Bronchial epithelial cell (primary cell): ENCODE data around the gene ST14. TPM values are rescaled to one million over a fixed set of nuclear protein-coding genes. Genes with fewer than 3 reads are reported as not detected.
"Not testable (repeated sequence)": the region's sequence is repeated elsewhere in the genome, so short reads cannot be mapped to it uniquely, and the experiment has no call there.

Experiments used
- DNase-seq: peaks from one replicate; pipeline ENCODE4 v3.0.0-alpha.2; 2010; ENCODE audit warnings: low read depth
- FAIRE-seq: peaks from 2 replicates; lab custom pipeline; 2011; peaks lifted over from hg19 to GRCh38; lab: Jason Lieb, UNC
- H3K27me3 ChIP-seq: 2 replicates; pipeline ENCODE4 v1.5.1; 2011; ENCODE audit warnings: low read length; ENCODE audit not compliant: control insufficient read depth, insufficient read depth
- H3K36me3 ChIP-seq: 2 replicates; pipeline ENCODE4 v1.5.1; 2011; ENCODE audit warnings: low read length; ENCODE audit not compliant: control insufficient read depth, insufficient read depth
- H3K4me3 ChIP-seq: 2 replicates; pipeline ENCODE4 v1.5.1; 2011; ENCODE audit warnings: mild to moderate bottlenecking, low read depth, low read length, control low read depth
- total RNA-seq: library from RNA; depleted of rRNA; stranded (reverse); fragments of >200 nt; gene quantifications from 2 replicates; pipeline ENCODE4 v1.2.1, GENCODE V29; 2014
- TF ChIP-seq, protein P1 (sequence below): IDR thresholded peaks from 2 replicates; pipeline ENCODE4 v1.5.1; 2011; ENCODE audit warnings: mild to moderate bottlenecking, moderate library complexity, low read length, control low read depth, inconsistent platforms; ENCODE audit not compliant: insufficient read depth, severe bottlenecking

The ST14 gene
- total RNA-seq, 1 donor from 2014 or later: 79.2 TPM

DNA sequence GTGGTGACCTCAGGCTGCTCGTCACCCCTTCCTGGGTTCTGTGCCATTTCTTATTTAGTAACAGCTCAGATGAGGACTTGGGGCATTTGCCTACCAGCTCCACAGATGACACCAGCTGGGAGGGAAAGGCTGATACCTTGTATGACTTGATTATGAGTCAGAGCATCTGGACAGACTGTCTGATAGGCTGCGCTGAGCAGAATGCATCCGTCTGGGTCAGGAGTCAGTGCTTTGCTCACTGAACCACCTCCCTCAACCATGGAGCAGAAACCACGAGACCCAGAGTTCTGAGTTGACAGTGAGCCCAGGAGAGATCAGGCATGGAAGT, 6.8 kb downstream of the ST14 start:
- peak; percentile 99 for DNase-seq
- TF ChIP-seq, protein P1, sequence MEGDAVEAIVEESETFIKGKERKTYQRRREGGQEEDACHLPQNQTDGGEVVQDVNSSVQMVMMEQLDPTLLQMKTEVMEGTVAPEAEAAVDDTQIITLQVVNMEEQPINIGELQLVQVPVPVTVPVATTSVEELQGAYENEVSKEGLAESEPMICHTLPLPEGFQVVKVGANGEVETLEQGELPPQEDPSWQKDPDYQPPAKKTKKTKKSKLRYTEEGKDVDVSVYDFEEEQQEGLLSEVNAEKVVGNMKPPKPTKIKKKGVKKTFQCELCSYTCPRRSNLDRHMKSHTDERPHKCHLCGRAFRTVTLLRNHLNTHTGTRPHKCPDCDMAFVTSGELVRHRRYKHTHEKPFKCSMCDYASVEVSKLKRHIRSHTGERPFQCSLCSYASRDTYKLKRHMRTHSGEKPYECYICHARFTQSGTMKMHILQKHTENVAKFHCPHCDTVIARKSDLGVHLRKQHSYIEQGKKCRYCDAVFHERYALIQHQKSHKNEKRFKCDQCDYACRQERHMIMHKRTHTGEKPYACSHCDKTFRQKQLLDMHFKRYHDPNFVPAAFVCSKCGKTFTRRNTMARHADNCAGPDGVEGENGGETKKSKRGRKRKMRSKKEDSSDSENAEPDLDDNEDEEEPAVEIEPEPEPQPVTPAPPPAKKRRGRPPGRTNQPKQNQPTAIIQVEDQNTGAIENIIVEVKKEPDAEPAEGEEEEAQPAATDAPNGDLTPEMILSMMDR: no peak

DNA sequence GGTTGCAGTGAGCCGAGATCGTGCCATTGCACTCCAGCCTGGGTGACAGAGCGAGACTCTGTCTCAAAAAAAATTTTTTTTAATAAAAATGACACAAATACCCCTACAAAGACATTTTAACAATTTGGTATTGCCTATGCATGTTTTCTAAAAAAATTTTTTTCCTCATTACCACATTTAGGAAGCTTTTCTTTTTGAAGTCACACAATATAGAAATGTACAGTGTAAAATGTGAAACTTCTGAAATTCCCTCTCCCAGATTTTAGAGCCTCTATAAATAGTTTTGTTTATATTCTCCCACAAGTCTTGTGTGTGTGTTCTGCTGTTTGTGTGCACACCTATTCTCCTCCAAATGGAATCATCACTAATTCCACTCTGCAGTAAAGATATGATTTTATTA, 7.6 kb downstream of the ST14 start:
- no peak for FAIRE-seq
- Histone ChIP-seq H3K4me3 (no peak overlapping the region), H3K27me3 (no peaks in the 10 kb centered on the region), H3K36me3 (peaks cover 5% of the 10 kb centered on the region)
- no peak for DNase-seq
- TF ChIP-seq, protein P1: no peak

More for the DNA sequence above, 6.8 kb downstream of the ST14 start:
- peak; percentile 97 for FAIRE-seq
- H3K4me3 ChIP-seq: no peak overlapping the region
- peaks cover 5% of the 10 kb centered on the region for H3K36me3 ChIP-seq
- no peaks in the 10 kb centered on the region for H3K27me3 ChIP-seq

DNA sequence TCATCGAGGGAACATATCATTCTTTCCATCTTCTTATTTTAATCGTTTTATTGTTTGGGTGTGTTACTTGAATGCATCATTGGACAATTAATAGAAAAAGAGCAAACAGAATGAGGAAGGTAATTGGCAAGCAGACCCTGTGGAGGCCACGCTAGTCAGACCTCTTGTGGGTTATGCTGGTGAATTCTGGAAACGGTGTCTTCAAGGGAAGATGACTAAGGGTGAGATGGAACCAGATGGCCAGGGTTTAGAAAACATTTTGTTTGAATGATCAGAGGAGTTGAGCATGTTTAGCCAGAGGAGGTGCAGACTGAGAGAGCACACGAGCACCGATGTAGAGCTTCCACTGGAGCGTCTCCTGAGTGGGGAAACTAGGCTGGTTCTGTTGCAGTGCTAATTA, 8.5 kb downstream of the ST14 start:
- Histone ChIP-seq H3K36me3 (peaks cover 5% of the 10 kb centered on the region), H3K27me3 (no peaks in the 10 kb centered on the region), H3K4me3 (no peak overlapping the region)
- DNase-seq (peak; percentile 47), FAIRE-seq (peak; percentile 55)
- TF ChIP-seq, protein P1: no peak

DNA sequence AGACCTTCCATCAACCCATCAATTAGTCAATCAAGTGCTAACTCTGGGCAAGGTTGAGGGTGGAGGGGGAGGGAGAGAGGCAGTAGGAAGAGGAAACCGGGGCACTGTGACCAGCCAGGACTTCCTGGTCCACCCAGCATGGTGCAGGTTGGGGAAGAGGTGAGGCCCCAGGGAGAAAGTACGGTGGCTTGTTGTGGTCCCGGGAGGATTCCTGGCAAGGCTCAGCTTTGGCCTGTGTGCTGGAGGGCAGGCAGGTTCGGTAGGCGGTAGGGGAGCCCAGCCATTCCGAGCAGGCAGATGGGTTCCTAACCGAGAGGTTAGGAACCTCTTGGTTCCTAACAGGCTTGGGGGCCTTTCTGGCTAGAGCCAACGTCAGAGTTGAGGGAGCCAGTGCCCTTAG, 10.8 kb downstream of the ST14 start:
- TF ChIP-seq, protein P1: no peak
- H3K27me3 ChIP-seq: no peaks in the 10 kb centered on the region
- no peak for DNase-seq
- no peak for FAIRE-seq
- H3K4me3 ChIP-seq: no peak overlapping the region
- H3K36me3 ChIP-seq: peaks cover 2% of the 10 kb centered on the region

DNA sequence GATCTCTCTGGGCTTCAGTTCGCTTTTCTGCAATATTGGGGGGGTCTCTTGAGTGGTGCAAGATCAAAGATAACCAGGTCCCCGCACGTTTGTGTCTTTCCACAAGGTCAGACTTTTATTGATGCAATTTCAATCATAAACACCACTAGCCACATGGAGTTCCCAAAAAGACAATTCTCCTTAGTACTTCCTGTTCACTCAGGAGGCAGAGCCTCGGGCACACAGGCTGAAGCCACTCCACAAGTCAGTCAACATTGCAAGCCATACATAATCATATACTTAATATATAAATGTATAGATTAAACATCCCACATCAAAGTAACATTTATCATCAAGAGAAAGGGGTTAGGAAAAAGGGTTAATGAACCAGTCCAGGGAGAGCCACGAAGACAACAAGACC, 12.0 kb downstream of the ST14 start:
- FAIRE-seq (no peak), DNase-seq (no peak)
- no peaks in the 10 kb centered on the region for H3K27me3 ChIP-seq
- H3K4me3 ChIP-seq: no peak overlapping the region
- peaks cover 2% of the 10 kb centered on the region for H3K36me3 ChIP-seq
- TF ChIP-seq, protein P1: no peak

DNA sequence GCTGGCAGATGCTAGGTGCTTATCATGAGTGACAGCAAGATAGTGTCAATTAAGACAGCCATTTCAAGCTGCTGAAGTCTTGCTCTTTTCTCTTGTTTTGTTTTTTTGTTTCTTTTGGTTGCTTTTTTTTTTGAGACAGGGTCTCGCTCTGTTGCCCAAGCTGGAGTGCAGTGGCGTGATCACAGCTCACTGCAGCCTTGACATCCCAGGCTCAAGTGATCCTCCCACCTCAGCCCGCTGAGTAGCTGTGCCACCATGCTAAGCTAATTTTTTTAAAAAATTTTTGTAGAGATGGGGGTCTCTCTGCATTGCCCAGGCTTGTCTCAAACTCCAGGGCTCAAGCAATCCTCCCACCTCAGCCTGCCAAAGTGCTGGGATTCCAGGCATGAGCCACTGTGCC, 12.4 kb downstream of the ST14 start:
- not testable (repeated sequence) for DNase-seq, H3K4me3 ChIP-seq, FAIRE-seq, H3K36me3 ChIP-seq, H3K27me3 ChIP-seq
